HepG2 (cell line): ENCODE results near the gene GPR176. TPM values are rescaled to one million over a fixed set of nuclear protein-coding genes. Genes with fewer than 3 reads are reported as not detected.

Experiments
- ATF4 ChIP-seq, 2 experiments: fragments of 450-650 bp in 1 of 2; sonication (generic) in 1 of 2; formaldehyde crosslinking; IDR thresholded peaks; 2 replicates each; pipeline versions ENCODE4 v1.5.0 to v1.8.0; 2020 to 2022; ENCODE audit warnings: mild to moderate bottlenecking in 1 of 2, missing genetic modification reagents in 1 of 2
- CSRNP1 ChIP-seq: sonication (generic); formaldehyde crosslinking; IDR thresholded peaks from 2 replicates; pipeline ENCODE4 v1.8.1; 2023; ENCODE audit warnings: mild to moderate bottlenecking, missing genetic modification reagents
- JUNB ChIP-seq: sonication (generic); formaldehyde crosslinking; IDR thresholded peaks from 2 replicates; pipeline ENCODE4 v1.8.0; 2022; ENCODE audit warnings: missing genetic modification reagents, mild to moderate bottlenecking, borderline replicate concordance
- MXD3 ChIP-seq: IDR thresholded peaks from 2 replicates; pipeline ENCODE4 v1.6.1; 2016; ENCODE audit warnings: mild to moderate bottlenecking, missing biosample characterization, missing genetic modification reagents
- REXO4 ChIP-seq: sonication (generic); formaldehyde crosslinking; IDR thresholded peaks from 2 replicates; pipeline ENCODE4 v1.8.0; 2022; ENCODE audit warnings: missing genetic modification reagents, mild to moderate bottlenecking, borderline replicate concordance
- ZNF281 ChIP-seq: sonication (generic); formaldehyde crosslinking; IDR thresholded peaks from 2 replicates; pipeline ENCODE4 v1.4.0; 2020; ENCODE audit warnings: missing genetic modification reagents, borderline replicate concordance
- ZNF333 ChIP-seq: sonication (generic); formaldehyde crosslinking; IDR thresholded peaks from 2 replicates; pipeline ENCODE4 v1.4.0; 2020; ENCODE audit warnings: mild to moderate bottlenecking, missing genetic modification reagents, borderline replicate concordance
- ZNF337 ChIP-seq: sonication (generic); formaldehyde crosslinking; IDR thresholded peaks from 2 replicates; pipeline ENCODE4 v1.5.1; 2020; ENCODE audit warnings: missing genetic modification reagents, low read depth, mild to moderate bottlenecking, borderline replicate concordance
- ZNF432 ChIP-seq: sonication (generic); formaldehyde crosslinking; IDR thresholded peaks from 2 replicates; pipeline ENCODE4 v1.5.0; 2020; ENCODE audit warnings: missing genetic modification reagents, mild to moderate bottlenecking, borderline replicate concordance
- polyA plus RNA-seq, 8 experiments: library from polyadenylated mRNA; depleted of rRNA in 3 of 8; stranded (reverse) in 7 of 8; unstranded in 1 of 8; fragments of >200 nt; fragmentation: Illumina TruSeq in 4 of 8; extraction: Trizol in 4 of 8; gene quantifications; 2 replicates each; pipeline versions ENCODE4 v1.2.1 to v1.2.3, GENCODE V29; 2011 to 2016; ENCODE audit warnings: low read depth in 4 of 8, missing spikeins in 1 of 8, mixed read lengths in 1 of 8; ENCODE audit not compliant: insufficient read depth in 1 of 8
- total RNA-seq, 5 experiments: library from RNA; depleted of rRNA; stranded (reverse); fragments of >200 nt; fragmentation: Illumina TruSeq; extraction: Trizol; gene quantifications; 2 replicates each; pipeline ENCODE4 v1.2.3, GENCODE V29; 2016; ENCODE audit warnings: low read depth in 1 of 5

The GPR176 gene
- total and polyA plus RNA-seq, 2 of the 13 experiments (the other 11 are each of a cell fraction or from before 2014, with no cell fraction given), result 0.11 to 0.20 TPM

- TF ChIP-seq ZNF337, result no peak
- TF ChIP-seq ZNF432, result no peak
- TF ChIP-seq ATF4 (CRISPR knock-in tag; IDR thresholded peaks at IDR 0.05), result peak in 1 of 2 experiments; percentile 33; a peak in 1 of 4 replicates
- TF ChIP-seq CSRNP1 (CRISPR knock-in tag), result no peak
- TF ChIP-seq ZNF281 (CRISPR knock-in tag), result no peak
- TF ChIP-seq REXO4 (CRISPR knock-in tag), result no peak
- TF ChIP-seq ZNF333 (CRISPR knock-in tag), result no peak
- no peak for TF ChIP-seq JUNB (CRISPR knock-in tag)
- TF ChIP-seq MXD3 (CRISPR knock-in tag), result no peak
Measured at GRCh38 chr15:39860200-39860599, 59.9 kb downstream of the GPR176 start (continued).
